Stimulated activated CD8-positive, alpha-beta memory T cell treated with anti-CD3 and anti-CD28 coated beads, Interleukin-15, amount 100 ng/mL, for 4 hours (primary cell): ENCODE results near the gene CCDC187.

ENCODE experiments used
- DNase-seq, 2 donors: peaks; one replicate each; pipeline ENCODE4 v3.0.0-alpha.2; 2020; ENCODE audit warnings: low read depth in 2 of 2

The CCDC187 gene

DNA sequence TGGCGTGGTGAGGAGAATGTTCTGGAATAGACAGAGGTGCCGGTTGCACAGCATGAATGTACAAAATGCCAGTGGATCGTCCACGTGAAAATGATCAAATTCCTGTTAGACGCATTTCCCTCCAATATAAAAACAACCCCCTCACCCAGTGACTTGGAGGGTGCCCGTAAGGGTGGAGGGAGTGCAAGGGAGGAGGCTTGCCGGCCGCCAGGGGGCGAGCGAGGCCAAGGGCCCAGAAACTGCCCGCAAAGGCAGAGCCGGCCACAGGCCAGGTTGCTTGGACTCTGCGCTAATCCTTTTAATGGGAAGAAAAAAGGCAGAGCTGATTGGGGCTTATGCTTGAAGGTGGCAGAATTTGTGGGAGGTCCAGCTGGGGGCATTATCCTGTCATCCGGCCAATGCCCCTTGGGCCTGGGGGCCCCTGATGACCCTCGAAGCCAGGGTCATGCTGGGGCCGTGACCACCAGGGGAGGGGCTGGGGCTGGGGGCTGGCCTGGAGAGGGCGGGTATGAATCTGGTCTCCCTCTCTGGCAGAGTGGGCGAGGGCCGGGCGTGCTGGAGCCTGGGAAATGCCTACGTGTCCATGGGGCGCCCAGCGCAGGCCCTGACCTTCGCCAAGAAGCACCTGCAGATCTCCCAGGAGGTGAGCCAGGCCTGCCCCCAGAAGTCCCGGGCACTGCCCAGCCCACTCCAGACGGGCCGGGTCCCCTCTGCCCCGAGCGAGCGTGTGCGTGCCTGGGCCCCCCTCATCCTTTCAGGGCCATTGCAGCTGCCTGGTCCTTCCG lies 35.5 kb upstream of the CCDC187 start:
- DNase-seq: no peak

DNA sequence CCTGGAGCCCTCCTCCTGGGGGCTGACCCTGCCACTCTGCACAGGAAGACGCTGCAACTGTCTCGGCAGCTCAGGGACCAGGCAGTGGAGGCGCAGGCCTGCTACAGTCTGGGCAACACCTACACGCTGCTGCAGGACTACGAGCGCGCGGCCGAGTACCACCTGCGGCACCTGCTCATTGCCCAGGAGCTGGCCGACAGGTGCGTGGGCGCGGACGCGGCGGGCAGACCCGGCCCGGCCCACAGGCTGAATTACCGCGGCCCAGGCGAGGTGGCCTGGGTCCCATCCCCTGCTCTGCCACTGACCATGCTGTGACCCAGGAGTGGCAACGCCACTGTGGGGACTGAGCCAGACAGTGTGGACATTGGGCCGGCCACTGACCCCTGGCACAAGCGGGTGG lies 34.6 kb upstream of the CCDC187 start:
- no peak for DNase-seq

DNA sequence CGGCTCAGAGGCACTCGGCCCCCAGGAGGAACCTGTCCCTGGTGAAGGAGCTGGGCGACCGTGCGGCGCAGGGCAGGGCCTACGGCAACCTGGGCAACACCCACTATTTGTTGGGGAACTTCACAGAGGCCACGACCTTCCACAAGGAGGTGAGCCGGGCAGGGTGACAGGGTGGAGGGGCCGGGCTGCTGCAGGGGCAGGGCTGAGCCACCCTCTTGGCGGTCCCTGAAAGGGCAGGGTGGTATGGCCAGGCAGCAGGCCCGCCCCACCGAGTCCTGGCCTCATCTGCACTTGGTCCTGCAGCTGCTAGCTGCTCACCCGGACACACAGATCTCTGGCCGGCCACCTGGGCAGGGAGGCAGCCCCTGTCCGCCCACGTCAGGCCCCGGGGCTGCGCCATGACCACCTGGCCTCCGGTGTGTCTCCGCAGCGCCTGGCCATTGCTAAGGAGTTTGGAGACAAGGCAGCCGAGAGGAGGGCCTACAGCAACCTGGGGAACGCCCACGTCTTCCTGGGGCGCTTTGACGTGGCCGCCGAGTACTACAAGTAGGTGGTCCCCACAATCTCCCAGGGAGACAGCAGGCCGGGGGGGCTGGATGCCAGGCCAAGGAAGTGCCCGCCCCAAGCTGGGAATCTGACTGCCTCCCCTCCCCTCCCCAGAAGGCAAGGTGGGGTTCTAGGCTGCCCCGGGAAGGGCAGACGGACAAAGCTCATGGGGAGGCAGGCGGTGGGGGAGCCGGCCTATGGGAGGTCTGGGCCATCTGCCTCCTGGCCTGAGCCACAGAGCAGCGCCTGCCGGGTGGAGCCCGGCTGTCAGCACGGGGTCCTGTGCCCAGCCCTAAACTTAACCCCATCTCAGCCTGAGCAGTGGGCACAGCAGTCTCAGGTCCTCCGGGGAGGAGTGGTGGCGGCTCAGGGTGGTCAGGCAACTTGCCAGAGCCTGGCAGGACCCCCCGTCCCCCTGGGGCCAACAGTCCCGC lies 33.8 kb upstream of the CCDC187 start:
- DNase-seq: no peak

DNA sequence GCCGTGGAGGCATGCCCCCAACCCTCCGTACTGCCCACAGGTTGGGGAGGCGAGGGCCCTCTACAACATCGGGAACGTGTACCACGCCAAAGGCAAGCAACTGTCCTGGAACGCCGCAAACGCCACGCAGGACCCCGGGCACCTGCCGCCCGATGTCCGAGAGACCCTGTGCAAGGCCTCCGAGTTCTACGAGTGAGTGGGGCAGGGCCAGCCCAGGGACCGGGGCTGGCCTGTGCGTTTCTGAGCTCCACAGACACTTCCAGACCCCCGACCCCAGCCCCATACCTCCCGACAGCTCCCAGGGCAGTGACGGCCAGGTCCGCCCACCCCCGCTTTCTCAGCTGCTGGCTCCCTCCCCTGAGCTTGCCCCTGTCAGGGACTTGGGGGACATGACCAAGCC lies 33.0 kb upstream of the CCDC187 start:
- no peak for DNase-seq

DNA sequence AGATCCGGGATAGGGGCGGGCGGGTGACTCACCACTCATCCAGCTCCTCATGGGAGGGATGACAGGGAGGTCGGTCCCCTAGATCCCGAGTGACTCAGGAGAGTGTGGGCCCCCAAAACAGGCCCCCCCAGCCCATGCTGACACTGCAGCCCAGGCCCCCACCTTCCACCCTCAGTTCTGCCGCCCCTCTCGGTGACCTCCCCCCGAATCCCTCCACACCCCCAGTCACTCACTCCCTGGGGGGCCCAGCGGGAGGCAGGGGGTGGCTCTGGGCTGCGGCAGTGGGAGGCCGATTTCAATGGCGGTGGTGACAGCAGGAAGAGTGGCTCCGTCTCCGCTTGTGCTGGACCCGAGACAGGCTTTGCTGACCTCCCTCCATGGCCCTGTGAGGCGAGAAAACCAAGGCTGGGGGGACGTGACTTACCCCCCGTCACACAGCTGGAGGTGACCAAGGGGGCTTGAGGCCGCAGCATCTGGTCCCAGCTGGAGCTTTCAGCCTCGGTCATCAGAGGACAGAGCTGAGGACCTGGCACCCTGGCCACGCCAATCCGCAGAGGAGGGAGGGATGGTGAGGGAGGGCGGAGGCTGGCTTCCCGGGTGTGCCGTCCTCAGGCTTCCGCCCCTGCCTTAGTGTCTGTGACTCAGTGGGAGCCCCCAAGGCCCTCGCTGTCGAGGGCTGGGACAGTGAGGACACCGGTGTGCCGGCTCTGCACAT lies 32.4 kb upstream of the CCDC187 start:
- no peak for DNase-seq

DNA sequence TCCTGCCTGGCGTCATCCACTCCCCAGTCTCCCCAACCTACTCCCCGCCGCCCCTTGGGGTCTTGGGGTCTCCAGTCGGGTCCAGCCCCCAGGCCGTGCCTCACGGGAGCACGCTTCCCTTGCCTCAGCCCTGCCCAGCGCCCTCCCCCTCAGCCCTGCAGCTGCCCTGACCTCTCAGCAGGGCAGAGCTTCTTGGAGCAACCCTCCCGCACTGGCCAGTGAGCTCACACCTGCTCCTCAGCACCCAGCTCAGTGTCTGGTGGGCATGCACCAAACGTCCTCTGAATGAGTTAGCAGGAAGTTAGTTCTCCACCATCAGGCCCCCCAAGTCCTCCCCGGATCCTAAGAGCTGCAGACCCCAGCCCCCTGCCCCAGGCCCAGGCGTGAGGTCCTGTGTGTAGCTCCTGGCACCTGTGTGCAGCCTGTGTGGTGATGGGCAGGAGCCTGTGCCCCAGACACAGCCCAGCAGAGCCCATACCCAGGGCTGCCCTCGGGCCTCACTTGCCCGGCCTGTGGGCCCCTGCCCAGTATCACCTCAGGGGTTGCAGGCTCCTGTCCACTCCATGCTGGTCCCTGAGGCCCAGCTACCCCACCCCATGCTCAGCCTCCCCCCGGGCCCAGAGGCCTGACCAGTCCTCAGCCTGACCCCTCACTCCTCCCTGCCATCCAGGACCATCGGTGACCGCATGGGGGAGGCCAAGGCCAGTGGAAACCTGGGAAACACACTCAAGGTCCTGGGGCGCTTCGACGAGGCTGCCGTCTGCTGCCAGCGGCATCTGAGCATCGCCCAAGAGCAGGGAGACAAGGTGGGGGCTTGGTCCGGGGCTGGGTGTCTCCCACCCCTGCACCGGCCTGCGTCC lies 31.6 kb upstream of the CCDC187 start:
- DNase-seq: no peak

DNA sequence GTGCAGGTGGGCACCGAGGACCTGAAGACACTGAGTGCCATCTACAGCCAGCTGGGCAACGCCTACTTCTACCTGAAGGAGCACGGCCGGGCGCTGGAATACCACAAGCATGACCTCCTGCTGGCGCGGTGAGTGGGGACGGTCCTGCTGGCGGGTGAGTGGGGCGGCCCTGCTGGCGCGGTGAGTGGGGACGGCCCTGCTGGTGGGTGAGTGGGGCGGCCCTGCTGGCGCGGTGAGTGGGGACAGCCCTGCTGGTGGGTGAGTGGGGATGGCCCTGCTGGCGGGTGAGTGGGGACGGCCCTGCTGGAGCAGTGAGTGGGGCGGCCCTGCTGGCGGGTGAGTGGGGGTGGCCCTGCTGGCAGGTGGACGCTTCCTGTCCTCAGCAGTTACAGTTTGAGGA lies 30.6 kb upstream of the CCDC187 start:
- DNase-seq: no peak

DNA sequence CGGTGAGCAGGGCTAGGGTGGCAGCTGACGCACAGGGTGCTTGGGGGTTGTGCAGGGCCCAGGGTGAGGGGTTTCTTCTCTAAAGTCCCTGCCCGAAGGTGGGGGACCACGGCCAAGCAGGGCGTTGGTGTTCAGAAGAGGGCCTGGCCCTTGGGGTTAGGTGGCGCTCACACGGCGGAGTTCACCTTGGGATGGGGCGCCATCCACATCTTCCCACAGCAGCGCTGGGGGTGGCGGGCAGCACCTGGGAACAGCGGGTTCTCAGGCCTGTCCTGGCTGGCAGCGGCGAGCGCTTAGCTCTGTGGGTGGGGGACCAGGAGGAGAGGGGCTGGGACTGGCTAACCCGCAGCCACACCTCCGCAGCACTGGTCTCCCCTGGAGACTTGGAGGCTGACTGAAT lies 29.6 kb upstream of the CCDC187 start:
- DNase-seq: no peak

DNA sequence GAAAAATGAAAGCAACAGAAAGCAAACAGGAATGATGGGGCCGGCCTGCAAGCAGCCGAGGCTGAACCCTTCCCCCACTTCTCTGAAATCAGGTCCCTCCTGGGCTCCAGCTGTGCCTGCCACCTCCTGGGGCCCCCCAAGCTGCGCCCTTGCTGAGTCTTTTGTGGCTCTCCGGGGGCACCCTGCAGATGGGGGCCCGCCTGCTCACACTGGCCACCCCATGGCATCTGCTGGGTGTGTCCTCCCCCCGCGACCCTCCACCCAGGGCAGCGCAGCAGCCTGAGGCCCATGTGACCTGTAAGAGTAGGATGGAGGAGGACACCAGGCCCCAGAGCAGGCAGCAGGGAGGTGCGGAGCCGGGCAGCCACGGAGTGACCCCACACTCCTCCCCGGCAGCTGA lies 29.2 kb upstream of the CCDC187 start:
- DNase-seq: no peak

DNA sequence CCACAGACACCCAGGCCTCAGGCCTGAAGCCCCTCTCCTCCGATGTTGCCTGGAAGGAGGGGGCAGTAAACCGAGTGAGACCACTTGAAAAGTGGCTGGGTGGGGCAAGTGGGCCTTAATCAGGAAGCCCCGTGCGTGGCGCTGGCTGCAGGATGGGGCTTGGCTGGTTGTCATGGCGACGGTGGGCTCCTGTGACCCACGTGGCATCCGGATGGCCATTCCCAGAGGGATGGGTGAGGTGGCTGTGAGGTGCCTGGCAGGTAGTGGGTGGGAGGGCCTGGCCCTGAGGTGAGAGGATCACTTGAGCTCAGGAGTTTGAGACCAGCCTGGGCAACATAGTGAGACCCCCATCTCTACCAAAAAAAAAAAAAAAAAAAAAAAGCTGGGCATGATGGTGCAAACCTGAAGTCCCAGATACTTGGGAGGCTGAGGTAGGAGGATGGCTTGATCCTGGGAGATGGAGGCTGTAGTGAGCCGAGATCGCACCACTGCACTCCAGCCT lies 28.6 kb upstream of the CCDC187 start:
- DNase-seq: no peak

DNA sequence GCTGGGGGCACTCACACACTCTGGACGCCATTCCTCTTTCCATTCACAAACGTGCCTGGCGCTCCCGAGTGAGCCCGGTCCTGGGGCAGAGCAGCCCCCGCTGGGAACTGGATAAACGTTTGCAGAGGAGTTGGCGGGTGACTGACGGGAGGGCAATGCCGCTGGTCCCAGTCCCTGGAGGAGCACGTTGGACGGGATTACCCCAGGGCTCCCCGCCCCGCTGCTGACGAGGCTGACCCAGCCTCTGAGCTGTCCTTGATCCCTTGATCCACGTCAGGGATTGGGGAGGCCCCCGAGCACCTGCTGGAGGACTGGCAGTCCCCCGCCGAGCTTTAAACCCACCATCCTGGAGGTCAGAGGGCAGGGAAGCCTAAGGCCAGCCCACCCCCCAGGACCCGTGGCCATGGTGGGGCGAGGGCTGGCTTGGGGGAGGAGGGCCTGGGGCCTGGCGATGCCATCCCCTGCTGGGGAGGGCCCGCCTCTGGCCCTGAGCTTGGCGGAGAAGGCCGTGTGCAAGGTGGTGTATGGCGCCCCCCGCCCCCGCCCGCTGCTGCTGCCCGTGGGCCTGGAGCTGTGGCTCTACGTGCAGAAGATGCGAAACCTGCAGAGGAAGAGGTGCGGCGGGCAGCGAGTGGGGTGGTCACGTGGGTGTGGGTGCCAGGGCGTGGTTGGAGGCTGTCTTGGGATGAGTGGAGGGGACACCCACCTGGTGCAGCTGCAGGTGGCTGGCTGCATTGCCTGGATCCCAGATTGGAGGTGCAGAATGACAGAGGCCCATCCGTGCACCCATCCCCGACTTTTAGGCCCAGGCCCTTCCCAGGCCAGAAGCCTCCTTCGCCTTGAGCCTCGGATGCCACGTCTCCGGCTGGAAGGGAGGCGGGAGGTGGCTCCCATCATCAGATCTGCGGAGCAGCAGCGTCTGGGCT lies 27.9 kb upstream of the CCDC187 start:
- no peak for DNase-seq

DNA sequence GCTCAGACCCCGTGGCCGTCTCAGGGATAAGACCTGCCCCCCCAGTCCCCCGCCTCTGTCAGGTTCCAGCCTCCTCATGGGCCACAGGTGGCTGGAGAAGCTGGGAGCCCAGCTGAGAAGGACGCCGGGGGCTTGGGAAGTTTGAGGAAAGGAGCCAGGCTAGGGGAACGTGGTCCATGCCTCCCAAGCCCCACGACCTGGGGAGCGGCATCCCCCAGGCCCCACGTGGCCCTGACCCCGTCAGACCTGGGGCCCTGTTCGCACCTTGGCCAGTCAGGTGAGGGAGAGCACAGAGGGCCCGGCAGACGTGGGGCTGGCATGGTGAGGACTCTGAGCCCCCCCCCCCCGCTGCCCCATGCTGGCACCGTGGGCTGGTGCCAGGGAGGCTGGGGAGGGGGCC lies 27.1 kb upstream of the CCDC187 start:
- no peak for DNase-seq

DNA sequence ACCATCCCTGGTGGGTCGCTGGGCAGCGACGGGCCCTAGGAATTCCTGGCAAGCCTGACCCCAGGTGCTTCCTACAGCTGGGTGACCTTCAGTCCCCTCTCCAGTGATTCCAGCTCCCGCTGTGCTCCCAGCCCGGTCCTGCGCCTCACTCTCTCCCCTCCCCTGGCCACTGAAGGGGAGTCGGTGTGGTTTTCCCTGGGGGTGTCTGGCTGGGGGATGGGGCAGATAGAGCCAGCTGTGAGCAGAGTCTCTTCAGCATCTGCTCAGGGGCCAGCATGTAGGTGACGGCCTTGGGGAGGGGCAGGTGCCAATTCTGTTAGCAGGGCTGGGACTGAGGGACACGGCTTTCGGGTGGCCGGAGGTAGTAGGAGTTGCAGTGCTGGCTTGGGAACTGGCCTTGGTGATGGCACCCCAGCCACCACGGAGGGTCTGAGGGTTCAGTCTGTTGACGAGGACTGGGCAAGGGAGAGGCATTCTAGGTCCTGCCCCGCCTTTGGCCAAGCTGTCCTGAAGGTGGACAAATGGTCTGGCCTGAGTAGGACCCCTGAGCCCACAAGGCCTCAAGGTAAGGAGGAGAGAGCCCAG lies 26.6 kb upstream of the CCDC187 start:
- DNase-seq: no peak

DNA sequence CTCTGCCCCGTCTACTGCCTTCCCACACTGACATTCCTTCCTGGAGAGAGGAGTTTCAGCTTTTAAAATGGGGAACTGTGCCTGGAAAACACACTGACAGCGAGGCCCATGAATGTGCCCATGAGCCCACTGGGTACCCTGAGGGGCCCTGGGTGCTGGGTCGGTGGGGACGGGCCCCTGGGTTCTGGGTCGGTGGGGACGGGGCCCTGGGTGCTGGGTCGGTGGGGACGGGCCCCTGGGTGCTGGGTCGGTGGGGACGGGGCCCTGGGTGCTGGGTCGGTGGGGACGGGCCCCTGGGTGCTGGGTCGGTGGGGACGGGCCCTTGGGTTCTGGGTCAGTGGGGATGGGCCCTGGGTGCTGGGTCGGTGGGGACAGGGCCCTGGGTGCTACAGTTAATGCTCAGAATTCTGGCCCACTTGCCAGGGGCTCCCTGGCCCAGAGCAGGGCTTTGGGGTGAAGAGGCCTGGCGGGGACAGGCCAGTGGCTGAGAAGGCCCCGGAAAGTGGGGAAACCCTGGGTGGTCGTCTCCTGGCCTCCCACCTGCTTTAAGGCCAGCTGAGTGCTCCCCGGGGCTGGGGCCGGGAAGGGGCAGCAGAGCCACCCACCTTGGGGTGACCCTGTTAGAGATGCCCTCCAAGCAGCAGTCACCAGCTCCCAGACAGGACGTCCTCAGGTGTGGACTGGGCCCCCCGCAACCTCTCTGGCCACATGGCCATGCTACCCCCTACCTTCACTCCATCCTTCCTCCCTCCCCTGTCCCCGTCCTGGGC lies 25.9 kb upstream of the CCDC187 start:
- DNase-seq: no peak

DNA sequence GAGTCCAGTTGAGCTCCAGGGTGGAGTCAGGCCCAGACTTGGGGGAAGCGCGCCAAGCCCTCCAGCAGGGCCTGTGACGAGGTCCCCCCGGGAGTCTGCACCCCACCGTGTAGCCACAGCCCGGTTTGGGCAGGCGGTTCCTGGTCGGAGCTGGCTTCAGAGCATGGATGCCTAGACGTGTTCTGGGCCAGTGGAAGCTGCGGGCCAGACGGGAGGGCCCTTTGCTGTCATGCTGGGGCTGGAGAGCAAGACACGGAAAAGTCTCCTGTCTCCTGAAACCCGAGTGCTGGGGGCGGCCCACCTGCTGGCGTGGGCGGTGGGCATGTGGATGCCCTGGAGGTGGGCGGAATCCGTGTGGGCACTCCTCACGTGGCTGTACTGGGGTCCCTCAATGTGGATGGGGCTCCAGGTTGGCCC lies 25.3 kb upstream of the CCDC187 start:
- DNase-seq: no peak

DNA sequence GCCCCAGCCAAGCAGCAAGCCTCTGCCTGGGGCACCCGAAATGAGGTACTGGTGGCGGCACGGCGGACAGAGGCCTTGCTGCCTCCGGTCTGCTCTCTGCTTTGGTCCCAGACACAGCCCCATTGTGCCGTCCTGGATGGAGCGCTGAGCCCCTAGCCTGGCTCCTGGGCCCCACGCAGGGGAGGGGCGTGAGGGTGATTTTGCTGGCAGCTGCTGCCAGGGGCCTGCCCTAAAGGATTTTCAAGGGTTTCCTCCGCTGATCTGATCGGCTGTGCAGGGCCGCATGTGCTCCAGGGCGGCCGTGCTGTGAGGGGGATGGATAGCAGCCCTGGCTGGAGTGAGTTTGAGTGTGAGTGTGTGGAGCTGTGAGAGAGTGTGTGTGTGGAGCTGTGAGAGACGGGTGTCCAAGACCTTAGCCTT lies 24.7 kb upstream of the CCDC187 start:
- no peak for DNase-seq

DNA sequence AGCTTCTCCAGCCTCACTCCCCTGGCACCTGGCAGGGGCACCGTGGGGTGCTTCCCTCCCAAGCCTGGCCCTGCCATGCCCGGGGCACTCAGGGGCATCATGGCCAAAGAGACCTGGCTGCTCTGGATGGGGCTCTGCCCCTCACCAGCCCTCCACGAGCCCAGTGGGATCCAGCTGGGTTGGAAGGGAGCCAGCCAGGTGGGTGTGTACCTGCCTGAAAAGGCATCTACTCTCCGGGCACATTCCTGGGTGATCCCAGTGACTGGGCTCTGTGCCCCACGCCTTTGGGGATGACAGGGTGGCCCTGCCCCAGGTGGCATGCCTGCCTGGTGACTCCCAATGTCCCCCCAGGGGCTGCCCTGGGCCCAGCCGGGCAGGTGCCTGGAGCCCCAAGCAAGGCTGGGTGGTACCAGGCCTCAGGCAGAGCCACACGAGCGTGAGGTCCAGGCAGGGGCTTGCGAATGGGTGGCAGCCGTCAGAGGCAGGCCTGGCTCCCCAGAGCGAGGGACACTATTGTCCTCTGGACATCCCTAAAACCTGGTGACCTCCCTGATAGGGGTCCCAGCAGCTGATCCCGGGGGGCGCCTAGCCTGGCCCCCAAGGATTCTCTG lies 24.2 kb upstream of the CCDC187 start:
- no peak for DNase-seq

DNA sequence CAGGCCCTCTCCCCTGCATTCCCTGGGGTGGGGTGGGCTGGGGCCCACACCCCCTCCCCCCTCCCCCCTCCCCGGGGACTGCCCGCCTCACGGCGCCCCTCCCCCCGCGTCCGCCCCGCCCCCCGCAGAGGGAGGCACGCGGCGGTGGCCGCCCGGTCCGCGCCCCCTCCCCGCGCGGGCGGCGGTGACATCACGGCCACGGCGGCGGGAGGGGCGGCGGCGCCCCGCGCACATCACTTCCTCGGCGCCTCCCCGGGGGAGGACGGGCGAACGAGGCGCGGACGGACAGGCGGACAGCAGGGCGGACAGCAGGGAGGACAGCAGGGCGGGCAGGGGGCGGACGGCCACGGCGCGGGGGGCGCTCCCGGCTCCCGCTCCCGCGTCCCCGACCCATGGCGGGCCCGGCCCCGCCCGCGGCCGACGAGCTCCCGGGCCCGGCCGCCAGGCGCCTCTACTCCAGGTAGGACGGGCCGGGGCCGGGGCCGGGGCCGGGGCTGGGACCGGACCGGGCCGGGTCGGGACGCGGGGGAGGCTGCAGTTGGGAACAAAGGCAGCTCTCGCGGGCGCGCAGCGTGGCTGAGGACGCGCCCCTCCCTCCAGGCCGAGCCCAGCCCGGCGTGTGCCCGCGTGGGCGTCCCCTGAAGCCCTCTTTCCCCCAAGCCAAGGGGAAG lies 23.5 kb upstream of the CCDC187 start, which contains the start of gene GPSM1:
GPSM1 (plus strand) TSS at position 236 of the 671 bp plus-strand sequence; CDS start at position 393, 157 bp downstream.
- peak in 1 of 2 donors; percentile 24 for DNase-seq
